ENCODE measurements around the gene JMJD1C. TPM values are rescaled to one million over a fixed set of nuclear protein-coding genes. Genes with fewer than 3 reads are reported as not detected.

JMJD1C gene
- total RNA-seq, 1 experiment from 2014 or later, result 89.7 TPM

DNA sequence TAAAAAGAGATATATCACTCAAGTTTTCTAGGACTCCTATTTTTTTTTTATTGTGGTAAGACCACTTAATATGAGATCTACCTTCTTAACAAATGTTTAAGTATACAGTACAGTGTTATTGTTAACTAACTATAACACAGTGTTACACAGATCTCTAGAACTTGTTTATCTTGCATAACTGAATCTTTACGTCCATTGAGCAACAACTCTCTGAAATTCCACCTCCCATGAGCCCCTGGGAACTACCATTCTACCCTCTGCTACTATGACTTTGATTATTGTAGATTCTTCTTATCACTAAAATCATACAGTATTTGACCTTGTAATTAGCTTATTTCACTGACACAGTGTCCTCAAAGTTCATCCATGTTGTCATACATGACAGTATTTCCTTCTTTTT, 32.9 kb upstream of the JMJD1C start:
- ChIA-PET POLR2A (no interaction called here), CTCF (no interaction called here)
- BruUV-seq (replicated peaks), result no TSS peak
- intact Hi-C loops (cut with micrococcal nuclease; ENCODE audit: unreplicated experiment), result no loop called here
- TF ChIP-seq, protein P1, sequence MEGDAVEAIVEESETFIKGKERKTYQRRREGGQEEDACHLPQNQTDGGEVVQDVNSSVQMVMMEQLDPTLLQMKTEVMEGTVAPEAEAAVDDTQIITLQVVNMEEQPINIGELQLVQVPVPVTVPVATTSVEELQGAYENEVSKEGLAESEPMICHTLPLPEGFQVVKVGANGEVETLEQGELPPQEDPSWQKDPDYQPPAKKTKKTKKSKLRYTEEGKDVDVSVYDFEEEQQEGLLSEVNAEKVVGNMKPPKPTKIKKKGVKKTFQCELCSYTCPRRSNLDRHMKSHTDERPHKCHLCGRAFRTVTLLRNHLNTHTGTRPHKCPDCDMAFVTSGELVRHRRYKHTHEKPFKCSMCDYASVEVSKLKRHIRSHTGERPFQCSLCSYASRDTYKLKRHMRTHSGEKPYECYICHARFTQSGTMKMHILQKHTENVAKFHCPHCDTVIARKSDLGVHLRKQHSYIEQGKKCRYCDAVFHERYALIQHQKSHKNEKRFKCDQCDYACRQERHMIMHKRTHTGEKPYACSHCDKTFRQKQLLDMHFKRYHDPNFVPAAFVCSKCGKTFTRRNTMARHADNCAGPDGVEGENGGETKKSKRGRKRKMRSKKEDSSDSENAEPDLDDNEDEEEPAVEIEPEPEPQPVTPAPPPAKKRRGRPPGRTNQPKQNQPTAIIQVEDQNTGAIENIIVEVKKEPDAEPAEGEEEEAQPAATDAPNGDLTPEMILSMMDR (IDR thresholded peaks at IDR 0.05; ENCODE audit: insufficient read depth in 1 of 2, low read depth in 1 of 2, low read length in 1 of 2, severe bottlenecking in 1 of 2, unreplicated experiment in 1 of 2), result no peak
- Histone ChIP-seq H3K4me1 (peaks cover under 1% of the 10 kb centered on the region), H3K36me3 (ENCODE audit: control insufficient read depth, insufficient read depth, low read length) (no peaks in the 10 kb centered on the region), H3K4me3 (ENCODE audit: low read depth, low read length) (no peak overlapping the region), H3K9me3 (no peaks in the 10 kb centered on the region), H3K27me3 (replicated peaks; ENCODE audit: control insufficient read depth, insufficient read depth, low read length) (no peaks in the 10 kb centered on the region)
- no peak overlapping the region for H3K27ac Mint-ChIP-seq (ENCODE audit: unreplicated experiment)
- H3K4me3 Mint-ChIP-seq (ENCODE audit: unreplicated experiment), result no peak overlapping the region
- peaks cover 13% of the 10 kb centered on the region for H3K36me3 Mint-ChIP-seq (ENCODE audit: insufficient read depth, unreplicated experiment)
- no peaks in the 10 kb centered on the region for H3K27me3 Mint-ChIP-seq (ENCODE audit: insufficient read depth, unreplicated experiment)
- DNase-seq, result no peak
- peaks cover 16% of the 10 kb centered on the region for H3K4me1 Mint-ChIP-seq (ENCODE audit: low read depth, unreplicated experiment)
- H3K9me3 Mint-ChIP-seq (ENCODE audit: unreplicated experiment), result no peaks in the 10 kb centered on the region

DNA sequence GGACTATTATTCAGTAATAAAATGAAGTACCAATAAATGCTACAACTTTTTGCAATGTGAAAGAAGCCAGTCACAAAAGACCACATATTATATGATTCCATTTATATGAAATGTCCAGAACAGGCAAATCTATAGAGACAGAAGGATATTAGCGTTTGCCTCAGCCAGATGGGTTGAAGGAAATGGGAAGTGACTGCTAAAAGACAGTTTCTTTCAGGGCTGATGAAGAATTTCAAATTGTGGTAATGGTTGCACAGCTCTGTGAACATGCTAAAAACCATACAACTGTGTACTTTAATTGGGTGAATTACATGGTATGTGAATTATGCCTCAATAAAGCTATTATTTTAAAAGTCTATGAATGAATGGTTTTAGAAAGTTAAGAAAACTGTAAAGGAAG, 31.5 kb upstream of the JMJD1C start:
- no peak overlapping the region for H3K4me3 Mint-ChIP-seq (ENCODE audit: unreplicated experiment)

DNA sequence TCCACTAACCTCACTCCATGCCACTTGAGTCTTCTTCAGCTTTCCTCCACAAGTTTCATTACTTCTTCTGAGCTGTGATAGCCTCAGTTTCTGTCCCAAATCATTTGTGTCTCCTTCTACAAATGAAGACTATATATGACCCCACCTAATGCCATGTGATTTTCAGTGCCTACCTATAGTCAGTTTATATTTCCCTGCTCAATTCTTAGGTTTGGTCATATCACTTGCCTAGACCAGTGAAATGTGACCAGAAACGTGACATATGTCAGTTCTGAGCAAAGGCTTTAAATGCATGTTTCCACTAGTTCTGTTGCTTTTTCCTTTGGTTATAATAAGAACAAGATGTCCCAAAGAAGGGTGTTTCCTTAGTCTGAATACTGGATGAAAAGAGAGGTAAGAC, 30.8 kb upstream of the JMJD1C start:
- Mint-ChIP-seq H3K27ac (ENCODE audit: unreplicated experiment) (no peak overlapping the region), H3K36me3 (ENCODE audit: insufficient read depth, unreplicated experiment) (peaks cover 10% of the 10 kb centered on the region), H3K27me3 (ENCODE audit: insufficient read depth, unreplicated experiment) (no peaks in the 10 kb centered on the region), H3K4me3 (ENCODE audit: unreplicated experiment) (no peak overlapping the region), H3K4me1 (ENCODE audit: low read depth, unreplicated experiment) (peaks cover 11% of the 10 kb centered on the region), H3K9me3 (ENCODE audit: unreplicated experiment) (no peaks in the 10 kb centered on the region)
- Histone ChIP-seq H3K4me3 (ENCODE audit: low read depth, low read length) (no peak overlapping the region), H3K9me3 (no peaks in the 10 kb centered on the region), H3K27me3 (replicated peaks; ENCODE audit: control insufficient read depth, insufficient read depth, low read length) (no peaks in the 10 kb centered on the region), H3K4me1 (no peaks in the 10 kb centered on the region), H3K36me3 (ENCODE audit: control insufficient read depth, insufficient read depth, low read length) (no peaks in the 10 kb centered on the region)
- DNase-seq, result no peak
- no TSS peak for BruUV-seq (replicated peaks)
- CTCF ChIA-PET, result no interaction called here
- intact Hi-C loops (cut with micrococcal nuclease; ENCODE audit: unreplicated experiment), result no loop called here
- POLR2A ChIA-PET, result no interaction called here
- TF ChIP-seq, protein P1 (IDR thresholded peaks at IDR 0.05; ENCODE audit: insufficient read depth in 1 of 2, low read depth in 1 of 2, low read length in 1 of 2, severe bottlenecking in 1 of 2, unreplicated experiment in 1 of 2), result no peak

More for the DNA sequence above, 31.5 kb upstream of the JMJD1C start:
- no peaks in the 10 kb centered on the region for H3K27me3 ChIP-seq (replicated peaks; ENCODE audit: control insufficient read depth, insufficient read depth, low read length)
- H3K9me3 ChIP-seq, result no peaks in the 10 kb centered on the region
- peaks cover 10% of the 10 kb centered on the region for H3K36me3 Mint-ChIP-seq (ENCODE audit: insufficient read depth, unreplicated experiment)
- no TSS peak for BruUV-seq (replicated peaks)
- peaks cover 11% of the 10 kb centered on the region for H3K4me1 Mint-ChIP-seq (ENCODE audit: low read depth, unreplicated experiment)
- no peak overlapping the region for H3K4me3 ChIP-seq (ENCODE audit: low read depth, low read length)
- TF ChIP-seq, protein P1 (IDR thresholded peaks at IDR 0.05; ENCODE audit: insufficient read depth in 1 of 2, low read depth in 1 of 2, low read length in 1 of 2, severe bottlenecking in 1 of 2, unreplicated experiment in 1 of 2), result no peak
- H3K9me3 Mint-ChIP-seq (ENCODE audit: unreplicated experiment), result no peaks in the 10 kb centered on the region
- ChIA-PET POLR2A (interaction anchor here (0.5 kb wide), 1 partner anchor 1549 kb away, joined by 9 read pairs; no protein-coding TSS in a partner anchor), CTCF (no interaction called here)
- intact Hi-C loops (cut with micrococcal nuclease; ENCODE audit: unreplicated experiment), result no loop called here
- DNase-seq, result no peak
- H3K27ac Mint-ChIP-seq (ENCODE audit: unreplicated experiment), result no peak overlapping the region
- no peaks in the 10 kb centered on the region for H3K4me1 ChIP-seq
- H3K36me3 ChIP-seq (ENCODE audit: control insufficient read depth, insufficient read depth, low read length), result no peaks in the 10 kb centered on the region
- no peaks in the 10 kb centered on the region for H3K27me3 Mint-ChIP-seq (ENCODE audit: insufficient read depth, unreplicated experiment)

All from Caco-2 (cell line).